Activated T-helper 17 cell treated with anti-CD3 and anti-CD28 coated beads, Interleukin-2, amount 50 U/mL, for 72 hours (primary cell): ENCODE data around the gene PATZ1. TPM values are rescaled to one million over a fixed set of nuclear protein-coding genes. Genes with fewer than 3 reads are reported as not detected.
"Not testable (repeated sequence)": the region's sequence is repeated elsewhere in the genome, so short reads cannot be mapped to it uniquely, and the experiment has no call there.

ENCODE experiments used
- ATAC-seq: fragments of 150-1000 bp; cut with Tn5 transposase; replicated peaks from 2 replicates; pipeline ENCODE4 v1.10.0; 2021; ENCODE audit warnings: mild to moderate bottlenecking, moderate library complexity
- H3K27ac Mint-ChIP-seq: one replicate; pipeline ENCODE4 v1.8.0; 2022; ENCODE audit warnings: mixed read lengths
- H3K27me3 Mint-ChIP-seq: one replicate; pipeline ENCODE4 v1.8.0; 2022; ENCODE audit warnings: mixed read lengths
- H3K36me3 Mint-ChIP-seq: one replicate; pipeline ENCODE4 v1.8.0; 2022; ENCODE audit warnings: low read depth, mild to moderate bottlenecking, mixed read lengths
- H3K4me1 Mint-ChIP-seq: one replicate; pipeline ENCODE4 v1.8.0; 2022; ENCODE audit warnings: mixed read lengths
- H3K4me3 Mint-ChIP-seq: one replicate; pipeline ENCODE4 v1.8.0; 2022; ENCODE audit warnings: mild to moderate bottlenecking, mixed read lengths
- H3K9me3 Mint-ChIP-seq: one replicate; pipeline ENCODE4 v1.8.0; 2022; ENCODE audit warnings: mixed read lengths
- total RNA-seq, 2 donors: library from RNA; stranded (reverse); gene quantifications; one replicate each; pipeline ENCODE4 v1.2.3, GENCODE V29; 2022

The PATZ1 gene
- total RNA-seq, 2 donors from 2014 or later, result 16.9 to 28.3 TPM

- no peaks in the 10 kb centered on the region for H3K9me3 Mint-ChIP-seq
- H3K27ac Mint-ChIP-seq, result peak overlapping the region; percentile 73
- H3K4me1 Mint-ChIP-seq, result peaks cover 18% of the 10 kb centered on the region
- H3K4me3 Mint-ChIP-seq, result no peak overlapping the region
- H3K27me3 Mint-ChIP-seq, result no peaks in the 10 kb centered on the region
- no peak for ATAC-seq
- H3K36me3 Mint-ChIP-seq, result peaks cover 94% of the 10 kb centered on the region
Measured at GRCh38 chr22:31334329-31334728, 11.8 kb downstream of the PATZ1 start.

GRCh38 chr22:31333641-31334040 lies 12.5 kb downstream of the PATZ1 start:
- Mint-ChIP-seq H3K4me1 (peaks cover 18% of the 10 kb centered on the region), H3K27ac (peak overlapping the region; percentile 73), H3K36me3 (peaks cover 97% of the 10 kb centered on the region), H3K4me3 (no peak overlapping the region), H3K9me3 (no peaks in the 10 kb centered on the region), H3K27me3 (no peaks in the 10 kb centered on the region)
- no peak for ATAC-seq

GRCh38 chr22:31332886-31333285 lies 13.3 kb downstream of the PATZ1 start:
- no peak for ATAC-seq
- H3K4me1 Mint-ChIP-seq, result peaks cover 18% of the 10 kb centered on the region
- H3K36me3 Mint-ChIP-seq, result peaks cover 97% of the 10 kb centered on the region
- no peak overlapping the region for H3K27ac Mint-ChIP-seq
- H3K9me3 Mint-ChIP-seq, result no peaks in the 10 kb centered on the region
- no peak overlapping the region for H3K4me3 Mint-ChIP-seq
- no peaks in the 10 kb centered on the region for H3K27me3 Mint-ChIP-seq

GRCh38 chr22:31332010-31332409 lies 14.1 kb downstream of the PATZ1 start:
- Mint-ChIP-seq H3K36me3 (peaks cover 97% of the 10 kb centered on the region), H3K9me3 (no peaks in the 10 kb centered on the region)

GRCh38 chr22:31329453-31330215 lies 16.5 kb downstream of the PATZ1 start:
- Mint-ChIP-seq H3K9me3 (no peaks in the 10 kb centered on the region), H3K4me3 (peak overlapping the region; percentile 17), H3K27me3 (no peaks in the 10 kb centered on the region), H3K36me3 (peaks cover 100% of the 10 kb centered on the region), H3K27ac (peak overlapping the region; percentile 81), H3K4me1 (peaks cover 11% of the 10 kb centered on the region)
- peak; percentile 95 for ATAC-seq

More at GRCh38 chr22:31332010-31332409, 14.1 kb downstream of the PATZ1 start:
- no peak overlapping the region for H3K4me3 Mint-ChIP-seq
- peaks cover 18% of the 10 kb centered on the region for H3K4me1 Mint-ChIP-seq
- H3K27me3 Mint-ChIP-seq, result no peaks in the 10 kb centered on the region
- H3K27ac Mint-ChIP-seq, result no peak overlapping the region
- ATAC-seq, result no peak

- Mint-ChIP-seq H3K9me3 (no peaks in the 10 kb centered on the region), H3K27me3 (no peaks in the 10 kb centered on the region), H3K36me3 (peaks cover 95% of the 10 kb centered on the region), H3K4me3 (no peak overlapping the region), H3K27ac (peak overlapping the region; percentile 81), H3K4me1 (peaks cover 7% of the 10 kb centered on the region)
- no peak for ATAC-seq
Measured at GRCh38 chr22:31329029-31329428, 17.1 kb downstream of the PATZ1 start.

GRCh38 chr22:31328544-31328960 lies 17.6 kb downstream of the PATZ1 start:
- no peaks in the 10 kb centered on the region for H3K27me3 Mint-ChIP-seq
- peaks cover 7% of the 10 kb centered on the region for H3K4me1 Mint-ChIP-seq
- H3K4me3 Mint-ChIP-seq, result no peak overlapping the region
- H3K27ac Mint-ChIP-seq, result no peak overlapping the region
- H3K36me3 Mint-ChIP-seq, result peaks cover 92% of the 10 kb centered on the region
- ATAC-seq, result no peak
- no peaks in the 10 kb centered on the region for H3K9me3 Mint-ChIP-seq

GRCh38 chr22:31327806-31328543 lies 18.2 kb downstream of the PATZ1 start:
- Mint-ChIP-seq H3K36me3 (peaks cover 92% of the 10 kb centered on the region), H3K4me3 (no peak overlapping the region), H3K27ac (no peak overlapping the region), H3K27me3 (no peaks in the 10 kb centered on the region), H3K4me1 (peaks cover 7% of the 10 kb centered on the region), H3K9me3 (no peaks in the 10 kb centered on the region)
- no peak for ATAC-seq

- Mint-ChIP-seq H3K36me3 (peaks cover 82% of the 10 kb centered on the region), H3K27me3 (no peaks in the 10 kb centered on the region), H3K4me1 (peaks cover 7% of the 10 kb centered on the region), H3K9me3 (no peaks in the 10 kb centered on the region), H3K4me3 (no peak overlapping the region), H3K27ac (no peak overlapping the region)
- ATAC-seq, result no peak
Measured at GRCh38 chr22:31326877-31327276, 19.3 kb downstream of the PATZ1 start.

GRCh38 chr22:31323578-31324550 lies 22.3 kb downstream of the PATZ1 start:
- Mint-ChIP-seq H3K4me3 (no peak overlapping the region), H3K9me3 (no peaks in the 10 kb centered on the region), H3K27me3 (no peaks in the 10 kb centered on the region), H3K4me1 (no peaks in the 10 kb centered on the region), H3K27ac (no peak overlapping the region), H3K36me3 (peaks cover 52% of the 10 kb centered on the region)
- peak; percentile 46 for ATAC-seq

GRCh38 chr22:31321421-31321820 lies 24.7 kb downstream of the PATZ1 start:
- H3K9me3 Mint-ChIP-seq, result no peaks in the 10 kb centered on the region
- no peak overlapping the region for H3K27ac Mint-ChIP-seq
- H3K27me3 Mint-ChIP-seq, result no peaks in the 10 kb centered on the region
- no peak overlapping the region for H3K4me3 Mint-ChIP-seq
- ATAC-seq, result no peak
- peaks cover 27% of the 10 kb centered on the region for H3K36me3 Mint-ChIP-seq
- H3K4me1 Mint-ChIP-seq, result no peaks in the 10 kb centered on the region

- not testable (repeated sequence) for H3K27me3 Mint-ChIP-seq, H3K4me3 Mint-ChIP-seq, H3K9me3 Mint-ChIP-seq, H3K4me1 Mint-ChIP-seq, H3K27ac Mint-ChIP-seq, H3K36me3 Mint-ChIP-seq, ATAC-seq
Measured at GRCh38 chr22:31314220-31314619, 31.9 kb downstream of the PATZ1 start.

- H3K36me3 Mint-ChIP-seq, result no peaks in the 10 kb centered on the region
- peak overlapping the region; percentile 24 for H3K27ac Mint-ChIP-seq
- H3K4me1 Mint-ChIP-seq, result peaks cover 12% of the 10 kb centered on the region
- H3K9me3 Mint-ChIP-seq, result no peaks in the 10 kb centered on the region
- ATAC-seq, result peak; percentile 81
- no peak overlapping the region for H3K4me3 Mint-ChIP-seq
- H3K27me3 Mint-ChIP-seq, result no peaks in the 10 kb centered on the region
Measured at GRCh38 chr22:31313366-31314147, 32.6 kb downstream of the PATZ1 start.
